Large intestine (tissue), 3 donors: Measurements from ENCODE around the gene KLHL40. TPM values are rescaled to one million over a fixed set of nuclear protein-coding genes. Genes with fewer than 3 reads are reported as not detected.

Experiments
- DNase-seq, 2 donors: peaks; one replicate each; pipeline versions ENCODE4 v3.0.0 to v3.0.0-alpha.2; 2013
- H3K27ac ChIP-seq: one replicate; pipeline ENCODE4 v1.5.1; 2013; ENCODE audit warnings: low read length
- H3K27me3 ChIP-seq: 2 replicates; pipeline ENCODE4 v1.6.1; 2013; ENCODE audit warnings: low read length; ENCODE audit not compliant: control insufficient read depth, insufficient read depth
- H3K36me3 ChIP-seq: 2 replicates; pipeline ENCODE4 v1.6.1; 2013; ENCODE audit warnings: low read length; ENCODE audit not compliant: control insufficient read depth, insufficient read depth
- H3K4me1 ChIP-seq: one replicate; pipeline ENCODE4 v1.6.1; 2013; ENCODE audit warnings: low read length; ENCODE audit not compliant: control insufficient read depth, insufficient read depth
- H3K4me3 ChIP-seq: one replicate; pipeline ENCODE4 v1.5.1; 2013; ENCODE audit warnings: low read length
- H3K9me3 ChIP-seq: one replicate; pipeline ENCODE4 v1.6.1; 2013; ENCODE audit warnings: mild to moderate bottlenecking, low read depth, low read length, moderate library complexity; ENCODE audit not compliant: control insufficient read depth
- WGBS: methylation state at CpG from one replicate; pipeline ENCODE4 v1.1.5; 2013; ENCODE audit warnings: low lambda C conversion rate; ENCODE audit not compliant: insufficient coverage; 5-methylcytosine and 5-hydroxymethylcytosine counted together
- polyA plus RNA-seq: library from polyadenylated mRNA; unstranded; fragments of 120-200 nt; gene quantifications from one replicate; pipeline ENCODE4 v1.2.1, GENCODE V29; 2013

KLHL40 gene
- polyA plus RNA-seq, 1 donor: 0.25 TPM

GRCh38 chr3:42706721-42707619, 21.6 kb downstream of the KLHL40 start:
- 20% methylated on average over 1 of the region's 7 CpGs for WGBS
- Histone ChIP-seq H3K27ac (no peak overlapping the region), H3K27me3 (peaks cover 3% of the 10 kb centered on the region), H3K9me3 (no peaks in the 10 kb centered on the region), H3K4me1 (no peaks in the 10 kb centered on the region), H3K4me3 (no peak overlapping the region), H3K36me3 (no peaks in the 10 kb centered on the region)
- no peak for DNase-seq

- no CpG with 5 or more reads among the region's 8 CpGs for WGBS
- Histone ChIP-seq H3K36me3 (no peaks in the 10 kb centered on the region), H3K9me3 (no peaks in the 10 kb centered on the region), H3K4me3 (no peak overlapping the region), H3K27me3 (peaks cover 3% of the 10 kb centered on the region), H3K4me1 (no peaks in the 10 kb centered on the region), H3K27ac (no peak overlapping the region)
- DNase-seq: no peak
Measured at GRCh38 chr3:42707620-42708355, 22.5 kb downstream of the KLHL40 start.

- H3K27me3 ChIP-seq: peaks cover 3% of the 10 kb centered on the region
- H3K27ac ChIP-seq: no peak overlapping the region
- no peaks in the 10 kb centered on the region for H3K9me3 ChIP-seq
- WGBS: no CpG with 5 or more reads among the region's 10 CpGs
- DNase-seq: no peak
- no peak overlapping the region for H3K4me3 ChIP-seq
- H3K36me3 ChIP-seq: no peaks in the 10 kb centered on the region
- H3K4me1 ChIP-seq: no peaks in the 10 kb centered on the region
Measured at GRCh38 chr3:42708611-42709151, 23.3 kb downstream of the KLHL40 start.

GRCh38 chr3:42709621-42710020, 24.3 kb downstream of the KLHL40 start:
- Histone ChIP-seq H3K4me1 (peaks cover 3% of the 10 kb centered on the region), H3K27me3 (peaks cover 3% of the 10 kb centered on the region), H3K9me3 (no peaks in the 10 kb centered on the region), H3K27ac (no peak overlapping the region), H3K36me3 (no peaks in the 10 kb centered on the region), H3K4me3 (no peak overlapping the region)
- no peak for DNase-seq
- no CpG with 5 or more reads among the region's 10 CpGs for WGBS

- Histone ChIP-seq H3K4me3 (no peak overlapping the region), H3K36me3 (no peaks in the 10 kb centered on the region), H3K4me1 (peaks cover 6% of the 10 kb centered on the region), H3K9me3 (no peaks in the 10 kb centered on the region), H3K27ac (no peak overlapping the region), H3K27me3 (peaks cover 3% of the 10 kb centered on the region)
- WGBS: no CpG with 5 or more reads among the region's 7 CpGs
- no peak for DNase-seq
Measured at GRCh38 chr3:42710323-42711021, 25.1 kb downstream of the KLHL40 start.

- DNase-seq: no peak
- H3K4me1 ChIP-seq: peaks cover 6% of the 10 kb centered on the region
- peaks cover 3% of the 10 kb centered on the region for H3K27me3 ChIP-seq
- H3K4me3 ChIP-seq: no peak overlapping the region
- no peaks in the 10 kb centered on the region for H3K9me3 ChIP-seq
- WGBS: no CpG with 5 or more reads among the region's 6 CpGs
- H3K36me3 ChIP-seq: no peaks in the 10 kb centered on the region
- H3K27ac ChIP-seq: no peak overlapping the region
Measured at GRCh38 chr3:42711491-42712343, 26.4 kb downstream of the KLHL40 start.

GRCh38 chr3:42712344-42712648, 27.0 kb downstream of the KLHL40 start:
- no CpG with 5 or more reads among the region's 4 CpGs for WGBS
- Histone ChIP-seq H3K27ac (no peak overlapping the region), H3K36me3 (no peaks in the 10 kb centered on the region), H3K4me1 (peaks cover 6% of the 10 kb centered on the region), H3K4me3 (no peak overlapping the region), H3K27me3 (peaks cover 3% of the 10 kb centered on the region), H3K9me3 (no peaks in the 10 kb centered on the region)
- no peak for DNase-seq

GRCh38 chr3:42712688-42713372, 27.5 kb downstream of the KLHL40 start:
- peaks cover 6% of the 10 kb centered on the region for H3K4me1 ChIP-seq
- H3K27ac ChIP-seq: no peak overlapping the region
- WGBS: no CpG with 5 or more reads among the region's 5 CpGs
- DNase-seq: no peak
- no peak overlapping the region for H3K4me3 ChIP-seq
- no peaks in the 10 kb centered on the region for H3K36me3 ChIP-seq
- H3K27me3 ChIP-seq: peaks cover 3% of the 10 kb centered on the region
- H3K9me3 ChIP-seq: no peaks in the 10 kb centered on the region

GRCh38 chr3:42713747-42714146, 28.4 kb downstream of the KLHL40 start:
- H3K36me3 ChIP-seq: no peaks in the 10 kb centered on the region
- H3K27ac ChIP-seq: no peak overlapping the region
- H3K27me3 ChIP-seq: peaks cover 3% of the 10 kb centered on the region
- no peaks in the 10 kb centered on the region for H3K9me3 ChIP-seq
- H3K4me1 ChIP-seq: peaks cover 6% of the 10 kb centered on the region
- no peak for DNase-seq
- WGBS: no CpG with 5 or more reads among the region's 2 CpGs
- H3K4me3 ChIP-seq: no peak overlapping the region
